HepG2 (cell line): ENCODE measurements around the gene UBL5. TPM values are rescaled to one million over a fixed set of nuclear protein-coding genes. Genes with fewer than 3 reads are reported as not detected.

Source experiments
- ATAC-seq: fragments of 200-7000 bp; cut with Tn5 transposase; 3 replicates; pipeline ENCODE4 v1.9.1; 2020; ENCODE audit warnings: mild to moderate bottlenecking, moderate library complexity
- BruUV-seq: library from RNA; stranded (reverse); fragments of 400-500 nt; replicated peaks from 2 replicates; lab custom pipeline; 2021; lab: Mats Ljungman, UMichigan
- CTCF ChIA-PET: fragments of 300-600 bp; formaldehyde crosslinking; extraction: SDS; loops from one replicate; lab custom pipeline; 2021; ENCODE audit warnings: low total read pairs, inconsistent platforms, low intra/inter-chr PET ratio; lab: Yijun Ruan, JAX
- POLR2A ChIA-PET: fragments of 350-600 bp; sonication (Branson Sonifier 250); formaldehyde crosslinking; loops from one replicate; lab custom pipeline; 2020; ENCODE audit warnings: antibody characterized with exemption, inconsistent platforms; lab: Yijun Ruan, JAX
- DNase-seq: peaks from one replicate; pipeline ENCODE4 v3.0.0-alpha.2; 2015; ENCODE audit warnings: low spot score
- FAIRE-seq: peaks from 3 replicates; lab custom pipeline; 2011; peaks lifted over from hg19 to GRCh38; lab: Jason Lieb, UNC
- H2AFZ ChIP-seq: one replicate; pipeline ENCODE4 v1.6.1; 2011; ENCODE audit warnings: low read length, inconsistent platforms
- H3K27ac ChIP-seq: fragments of 300-600 bp; 3 replicates; pipeline ENCODE4 v1.8.0; 2011; ENCODE audit warnings: mixed run types, mild to moderate bottlenecking, mixed read lengths, low read length, inconsistent platforms; ENCODE audit not compliant: insufficient read depth; ENCODE audit errors: extremely low read length
- H3K27me3 ChIP-seq, 2 experiments: fragments of 200-600 bp in 1 of 2; 2 replicates in 1 of 2; 3 replicates in 1 of 2; pipeline versions ENCODE4 v1.6.0 to v1.8.0; 2011; ENCODE audit warnings: low read length in 2 of 2, mild to moderate bottlenecking in 2 of 2, moderate library complexity in 2 of 2, inconsistent platforms in 1 of 2; ENCODE audit not compliant: insufficient read depth in 2 of 2, control insufficient read depth in 1 of 2
- H3K36me3 ChIP-seq, 2 experiments: fragments of 200-600 bp in 1 of 2; replicated peaks in 1 of 2; 2 replicates in 1 of 2; 3 replicates in 1 of 2; pipeline versions ENCODE4 v1.5.1 to v1.8.0; 2011; ENCODE audit warnings: low read length in 2 of 2, inconsistent platforms in 1 of 2; ENCODE audit not compliant: insufficient read depth in 2 of 2, control insufficient read depth in 1 of 2
- H3K4me1 ChIP-seq: 2 replicates; pipeline ENCODE4 v1.5.1; 2012; ENCODE audit warnings: low read length, inconsistent platforms; ENCODE audit not compliant: insufficient read depth
- H3K4me2 ChIP-seq: 2 replicates; pipeline ENCODE4 v1.6.0; 2011; ENCODE audit warnings: low read depth, low read length, inconsistent platforms
- H3K4me3 ChIP-seq, 3 experiments: fragments of 200-600 bp in 1 of 3; sonication (generic), shearing (Covaris generic) in 1 of 3; replicated peaks in 1 of 3; 2 replicates each; pipeline ENCODE4 v1.5.1; 2011 to 2016; ENCODE audit warnings: low read length in 3 of 3, inconsistent platforms in 2 of 3, low read depth in 2 of 3, mild to moderate bottlenecking in 2 of 3, control low read depth in 1 of 3, mixed read lengths in 1 of 3; ENCODE audit not compliant: insufficient read depth in 1 of 3
- H3K79me2 ChIP-seq: one replicate; pipeline ENCODE4 v1.6.1; 2011; ENCODE audit warnings: low read length, inconsistent platforms; ENCODE audit not compliant: insufficient read depth
- H3K9ac ChIP-seq: 2 replicates; pipeline ENCODE4 v1.6.0; 2011; ENCODE audit warnings: mild to moderate bottlenecking, low read depth, low read length, inconsistent platforms; ENCODE audit not compliant: insufficient read depth
- H3K9me3 ChIP-seq: 2 replicates; pipeline ENCODE4 v1.5.1; 2012; ENCODE audit warnings: mild to moderate bottlenecking, low read length
- H4K20me1 ChIP-seq: 2 replicates; pipeline ENCODE4 v1.6.0; 2011; ENCODE audit warnings: inconsistent platforms, mild to moderate bottlenecking, low read length, moderate library complexity; ENCODE audit not compliant: insufficient read depth
- CBX1 ChIP-seq: IDR thresholded peaks from one replicate; pipeline ENCODE4 v1.6.1; 2016; ENCODE audit warnings: antibody characterized with exemption, low read depth
- HNRNPL ChIP-seq: fragments of 200-400 bp; formaldehyde crosslinking; IDR thresholded peaks from 2 replicates; pipeline ENCODE4 v1.6.1; 2017; ENCODE audit warnings: mild to moderate bottlenecking, low read depth, low read length
- NCOA5 ChIP-seq: sonication (generic); formaldehyde crosslinking; IDR thresholded peaks from 2 replicates; pipeline ENCODE4 v1.4.0; 2020; ENCODE audit warnings: missing genetic modification reagents
- NCOR1 ChIP-seq: fragments of 200-600 bp; sonication (generic); IDR thresholded peaks from 2 replicates; pipeline ENCODE4 v1.7.0; 2017; ENCODE audit warnings: antibody characterized with exemption, low read length, borderline replicate concordance
- RAD21 ChIP-seq: fragments of 450-650 bp; formaldehyde crosslinking; IDR thresholded peaks from 2 replicates; pipeline ENCODE4 v1.5.0; 2020; ENCODE audit warnings: mild to moderate bottlenecking
- STAG1 ChIP-seq: sonication (generic); formaldehyde crosslinking; IDR thresholded peaks from 2 replicates; pipeline ENCODE4 v1.4.0; 2020; ENCODE audit warnings: missing genetic modification reagents
- TBX2 ChIP-seq: sonication (generic); formaldehyde crosslinking; IDR thresholded peaks from 2 replicates; pipeline ENCODE4 v1.5.0; 2020; ENCODE audit warnings: missing genetic modification reagents, mild to moderate bottlenecking, borderline replicate concordance
- THAP11 ChIP-seq: IDR thresholded peaks from 2 replicates; pipeline ENCODE4 v1.6.1; 2016; ENCODE audit warnings: missing biosample characterization, missing genetic modification reagents
- XRCC5 ChIP-seq: fragments of 200-400 bp; formaldehyde crosslinking; optimal IDR thresholded peaks from 2 replicates; pipeline ENCODE3; 2017; ENCODE audit warnings: mild to moderate bottlenecking, low read length
- ZMAT3 ChIP-seq: sonication (generic); formaldehyde crosslinking; conservative IDR thresholded peaks from 2 replicates; pipeline ENCODE4 v1.7.0; 2021; ENCODE audit warnings: missing genetic modification reagents
- ZNF432 ChIP-seq: sonication (generic); formaldehyde crosslinking; IDR thresholded peaks from 2 replicates; pipeline ENCODE4 v1.5.0; 2020; ENCODE audit warnings: missing genetic modification reagents, mild to moderate bottlenecking, borderline replicate concordance
- ZNF549 ChIP-seq: sonication (generic); formaldehyde crosslinking; IDR thresholded peaks from 2 replicates; pipeline ENCODE4 v1.5.0; 2020; ENCODE audit warnings: missing genetic modification reagents
- ZNF772 ChIP-seq: sonication (generic); formaldehyde crosslinking; IDR thresholded peaks from 2 replicates; pipeline ENCODE4 v1.5.0; 2020; ENCODE audit warnings: mild to moderate bottlenecking, missing genetic modification reagents
- WGBS: methylation state at CpG from one replicate; pipeline ENCODE4 v1.1.6; 2017; ENCODE audit warnings: low lambda C conversion rate; 5-methylcytosine and 5-hydroxymethylcytosine counted together
- in situ Hi-C: cut with HindIII; loops from 2 replicates; pipeline ENCODE4 v1.10.0; 2017; ENCODE audit warnings: low pct_unique_long_range_greater_than_20kb; ENCODE audit not compliant: extremely low pct_ligation_motif_present
- intact Hi-C: fragments of 100-400 bp; cut with micrococcal nuclease; formaldehyde crosslinking; loops from one replicate; pipeline ENCODE4 v1.10.0; 2022; ENCODE audit not compliant: unreplicated experiment
- polyA plus RNA-seq, 8 experiments: library from polyadenylated mRNA; depleted of rRNA in 3 of 8; stranded (reverse) in 7 of 8; unstranded in 1 of 8; fragments of >200 nt; fragmentation: Illumina TruSeq in 4 of 8; extraction: Trizol in 4 of 8; gene quantifications; 2 replicates each; pipeline versions ENCODE4 v1.2.1 to v1.2.3, GENCODE V29; 2011 to 2016; ENCODE audit warnings: low read depth in 4 of 8, missing spikeins in 1 of 8, mixed read lengths in 1 of 8; ENCODE audit not compliant: insufficient read depth in 1 of 8
- total RNA-seq, 5 experiments: library from RNA; depleted of rRNA; stranded (reverse); fragments of >200 nt; fragmentation: Illumina TruSeq; extraction: Trizol; gene quantifications; 2 replicates each; pipeline ENCODE4 v1.2.3, GENCODE V29; 2016; ENCODE audit warnings: low read depth in 1 of 5
- TF ChIP-seq, protein P1 (sequence below): sonication (generic); formaldehyde crosslinking; IDR thresholded peaks from 2 replicates; pipeline ENCODE4 v1.9.0; 2022; ENCODE audit warnings: missing genetic modification reagents, mild to moderate bottlenecking, borderline replicate concordance
- TF ChIP-seq, protein P2 (sequence below): sonication (generic); formaldehyde crosslinking; IDR thresholded peaks from 2 replicates; pipeline ENCODE4 v1.5.1; 2020; ENCODE audit warnings: mild to moderate bottlenecking, missing genetic modification reagents, moderate library complexity
- TF ChIP-seq, protein P3 (sequence below): sonication (generic); formaldehyde crosslinking; IDR thresholded peaks from 2 replicates; pipeline ENCODE4 v1.5.0; 2020; ENCODE audit warnings: mild to moderate bottlenecking, missing genetic modification reagents, moderate library complexity
- TF ChIP-seq, protein P4 (sequence below): IDR thresholded peaks from 2 replicates; pipeline ENCODE4 v1.6.1; 2016; ENCODE audit warnings: low read depth

Gene UBL5
- total and polyA plus RNA-seq, 2 of the 13 experiments (the other 11 are each of a cell fraction or from before 2014, with no cell fraction given): 373 to 487 TPM

DNA sequence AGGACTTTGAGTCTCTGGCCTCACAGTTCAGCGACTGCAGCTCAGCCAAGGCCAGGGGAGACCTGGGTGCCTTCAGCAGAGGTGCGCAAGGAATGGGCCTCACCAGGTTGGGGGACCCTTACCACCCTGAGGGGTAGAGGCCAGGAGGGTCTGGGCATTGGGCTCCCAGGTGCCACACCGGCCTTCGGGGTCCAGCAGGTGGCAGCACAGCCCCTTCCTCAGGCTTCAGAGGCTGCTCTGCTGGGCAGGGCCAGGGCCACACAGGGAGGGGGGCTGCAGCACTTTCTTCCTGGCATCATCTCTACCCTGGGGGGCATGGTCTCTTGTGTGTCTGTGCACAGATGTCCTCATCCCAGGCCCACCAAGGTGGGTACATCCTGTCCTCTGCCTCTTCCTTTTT is 20.3 kb downstream of the UBL5 start:
- WGBS: 77% methylated on average over 3 of the region's 4 CpGs
- in situ Hi-C loops: loop anchor here (5.0 kb wide), 1 partner anchor 64 kb away; no protein-coding TSS in a partner anchor
- no peak for DNase-seq
- Histone ChIP-seq H3K79me2 (no peaks in the 10 kb centered on the region), H3K4me3 (no peak overlapping the region), H3K27me3 (no peaks in the 10 kb centered on the region)
- TF ChIP-seq HNRNPL: peak; percentile 75
- TF ChIP-seq THAP11 (CRISPR knock-in tag): 0 out of 2 replicates have a peak, but pooled peaks have one; percentile 12
- TF ChIP-seq, protein P1, sequence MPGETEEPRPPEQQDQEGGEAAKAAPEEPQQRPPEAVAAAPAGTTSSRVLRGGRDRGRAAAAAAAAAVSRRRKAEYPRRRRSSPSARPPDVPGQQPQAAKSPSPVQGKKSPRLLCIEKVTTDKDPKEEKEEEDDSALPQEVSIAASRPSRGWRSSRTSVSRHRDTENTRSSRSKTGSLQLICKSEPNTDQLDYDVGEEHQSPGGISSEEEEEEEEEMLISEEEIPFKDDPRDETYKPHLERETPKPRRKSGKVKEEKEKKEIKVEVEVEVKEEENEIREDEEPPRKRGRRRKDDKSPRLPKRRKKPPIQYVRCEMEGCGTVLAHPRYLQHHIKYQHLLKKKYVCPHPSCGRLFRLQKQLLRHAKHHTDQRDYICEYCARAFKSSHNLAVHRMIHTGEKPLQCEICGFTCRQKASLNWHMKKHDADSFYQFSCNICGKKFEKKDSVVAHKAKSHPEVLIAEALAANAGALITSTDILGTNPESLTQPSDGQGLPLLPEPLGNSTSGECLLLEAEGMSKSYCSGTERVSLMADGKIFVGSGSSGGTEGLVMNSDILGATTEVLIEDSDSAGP (CRISPR knock-in tag): peak; percentile 31; the same call in 1 of the 2 replicates
- no peak for TF ChIP-seq ZMAT3 (CRISPR knock-in tag)
- TF ChIP-seq RAD21 (CRISPR knock-in tag): peak; percentile 64; the same call in 1 of the 2 replicates
- TF ChIP-seq ZNF549: no peak
- TF ChIP-seq, protein P2, sequence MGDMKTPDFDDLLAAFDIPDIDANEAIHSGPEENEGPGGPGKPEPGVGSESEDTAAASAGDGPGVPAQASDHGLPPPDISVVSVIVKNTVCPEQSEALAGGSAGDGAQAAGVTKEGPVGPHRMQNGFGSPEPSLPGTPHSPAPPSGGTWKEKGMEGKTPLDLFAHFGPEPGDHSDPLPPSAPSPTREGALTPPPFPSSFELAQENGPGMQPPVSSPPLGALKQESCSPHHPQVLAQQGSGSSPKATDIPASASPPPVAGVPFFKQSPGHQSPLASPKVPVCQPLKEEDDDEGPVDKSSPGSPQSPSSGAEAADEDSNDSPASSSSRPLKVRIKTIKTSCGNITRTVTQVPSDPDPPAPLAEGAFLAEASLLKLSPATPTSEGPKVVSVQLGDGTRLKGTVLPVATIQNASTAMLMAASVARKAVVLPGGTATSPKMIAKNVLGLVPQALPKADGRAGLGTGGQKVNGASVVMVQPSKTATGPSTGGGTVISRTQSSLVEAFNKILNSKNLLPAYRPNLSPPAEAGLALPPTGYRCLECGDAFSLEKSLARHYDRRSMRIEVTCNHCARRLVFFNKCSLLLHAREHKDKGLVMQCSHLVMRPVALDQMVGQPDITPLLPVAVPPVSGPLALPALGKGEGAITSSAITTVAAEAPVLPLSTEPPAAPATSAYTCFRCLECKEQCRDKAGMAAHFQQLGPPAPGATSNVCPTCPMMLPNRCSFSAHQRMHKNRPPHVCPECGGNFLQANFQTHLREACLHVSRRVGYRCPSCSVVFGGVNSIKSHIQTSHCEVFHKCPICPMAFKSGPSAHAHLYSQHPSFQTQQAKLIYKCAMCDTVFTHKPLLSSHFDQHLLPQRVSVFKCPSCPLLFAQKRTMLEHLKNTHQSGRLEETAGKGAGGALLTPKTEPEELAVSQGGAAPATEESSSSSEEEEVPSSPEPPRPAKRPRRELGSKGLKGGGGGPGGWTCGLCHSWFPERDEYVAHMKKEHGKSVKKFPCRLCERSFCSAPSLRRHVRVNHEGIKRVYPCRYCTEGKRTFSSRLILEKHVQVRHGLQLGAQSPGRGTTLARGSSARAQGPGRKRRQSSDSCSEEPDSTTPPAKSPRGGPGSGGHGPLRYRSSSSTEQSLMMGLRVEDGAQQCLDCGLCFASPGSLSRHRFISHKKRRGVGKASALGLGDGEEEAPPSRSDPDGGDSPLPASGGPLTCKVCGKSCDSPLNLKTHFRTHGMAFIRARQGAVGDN (CRISPR knock-in tag): peak; percentile 29; the same call in 1 of the 2 replicates
- peak; percentile 20; the same call in 1 of the 2 replicates for TF ChIP-seq TBX2 (CRISPR knock-in tag)
- no peak for TF ChIP-seq CBX1
- TF ChIP-seq, protein P3, sequence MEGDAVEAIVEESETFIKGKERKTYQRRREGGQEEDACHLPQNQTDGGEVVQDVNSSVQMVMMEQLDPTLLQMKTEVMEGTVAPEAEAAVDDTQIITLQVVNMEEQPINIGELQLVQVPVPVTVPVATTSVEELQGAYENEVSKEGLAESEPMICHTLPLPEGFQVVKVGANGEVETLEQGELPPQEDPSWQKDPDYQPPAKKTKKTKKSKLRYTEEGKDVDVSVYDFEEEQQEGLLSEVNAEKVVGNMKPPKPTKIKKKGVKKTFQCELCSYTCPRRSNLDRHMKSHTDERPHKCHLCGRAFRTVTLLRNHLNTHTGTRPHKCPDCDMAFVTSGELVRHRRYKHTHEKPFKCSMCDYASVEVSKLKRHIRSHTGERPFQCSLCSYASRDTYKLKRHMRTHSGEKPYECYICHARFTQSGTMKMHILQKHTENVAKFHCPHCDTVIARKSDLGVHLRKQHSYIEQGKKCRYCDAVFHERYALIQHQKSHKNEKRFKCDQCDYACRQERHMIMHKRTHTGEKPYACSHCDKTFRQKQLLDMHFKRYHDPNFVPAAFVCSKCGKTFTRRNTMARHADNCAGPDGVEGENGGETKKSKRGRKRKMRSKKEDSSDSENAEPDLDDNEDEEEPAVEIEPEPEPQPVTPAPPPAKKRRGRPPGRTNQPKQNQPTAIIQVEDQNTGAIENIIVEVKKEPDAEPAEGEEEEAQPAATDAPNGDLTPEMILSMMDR (CRISPR knock-in tag): peak; percentile 88
- peak; percentile 72 for TF ChIP-seq STAG1 (CRISPR knock-in tag)
- TF ChIP-seq NCOA5 (CRISPR knock-in tag): no peak
- TF ChIP-seq ZNF432 (CRISPR knock-in tag): no peak
- TF ChIP-seq, protein P4, sequence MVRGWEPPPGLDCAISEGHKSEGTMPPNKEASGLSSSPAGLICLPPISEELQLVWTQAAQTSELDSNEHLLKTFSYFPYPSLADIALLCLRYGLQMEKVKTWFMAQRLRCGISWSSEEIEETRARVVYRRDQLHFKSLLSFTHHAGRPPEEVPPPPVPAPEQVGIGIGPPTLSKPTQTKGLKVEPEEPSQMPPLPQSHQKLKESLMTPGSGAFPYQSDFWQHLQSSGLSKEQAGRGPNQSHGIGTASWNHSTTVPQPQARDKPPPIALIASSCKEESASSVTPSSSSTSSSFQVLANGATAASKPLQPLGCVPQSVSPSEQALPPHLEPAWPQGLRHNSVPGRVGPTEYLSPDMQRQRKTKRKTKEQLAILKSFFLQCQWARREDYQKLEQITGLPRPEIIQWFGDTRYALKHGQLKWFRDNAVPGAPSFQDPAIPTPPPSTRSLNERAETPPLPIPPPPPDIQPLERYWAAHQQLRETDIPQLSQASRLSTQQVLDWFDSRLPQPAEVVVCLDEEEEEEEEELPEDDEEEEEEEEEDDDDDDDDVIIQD: no peak
- TF ChIP-seq NCOR1: no peak
- TF ChIP-seq XRCC5: peak; percentile 57
- TF ChIP-seq ZNF772 (CRISPR knock-in tag): no peak
- TF ChIP-seq, all 625 proteins: peak for 9
- Histone ChIP-seq H3K4me2 (no peak overlapping the region), H2AFZ (no peak overlapping the region), H3K36me3 (peaks cover 14 to 29% of the 10 kb centered on the region in 2 experiments; a peak in 4 of 5 replicates), H3K9ac (no peak overlapping the region), H4K20me1 (no peaks in the 10 kb centered on the region), H3K4me1 (peaks cover 10% of the 10 kb centered on the region), H3K9me3 (no peaks in the 10 kb centered on the region), H3K27ac (no peak overlapping the region)
- CTCF ChIA-PET: interaction anchor here (3.7 kb wide), 1 partner anchor 67 kb away, joined by 15 read pairs; no protein-coding TSS in a partner anchor
- ATAC-seq (peak; percentile 76), FAIRE-seq (no peak)
- POLR2A ChIA-PET: no interaction called here
- no TSS peak for BruUV-seq
- intact Hi-C loops: no loop called here
